Lower lobe of right lung (tissue), 2 donors: ENCODE data around the gene NUS1. TPM values are rescaled to one million over a fixed set of nuclear protein-coding genes. Genes with fewer than 3 reads are reported as not detected.
"Not testable (repeated sequence)": the region's sequence is repeated elsewhere in the genome, so short reads cannot be mapped to it uniquely, and the experiment has no call there.

Source experiments
- ATAC-seq, 2 donors: fragments of 200-7000 bp; cut with Tn5 transposase; one replicate each; pipeline ENCODE4 v1.9.1; 2020 to 2022; ENCODE audit warnings: mild to moderate bottlenecking in 2 of 2, moderate library complexity in 2 of 2
- DNase-seq: peaks from one replicate; pipeline ENCODE4 v3.0.0-alpha.2; 2020
- H3K27ac ChIP-seq: fragments of 200-600 bp; one replicate; pipeline ENCODE4 v1.8.0; 2022
- H3K27me3 ChIP-seq: fragments of 200-600 bp; one replicate; pipeline ENCODE4 v1.8.0; 2022; ENCODE audit warnings: low read depth
- H3K36me3 ChIP-seq: fragments of 200-600 bp; one replicate; pipeline ENCODE4 v1.8.0; 2022; ENCODE audit warnings: mild to moderate bottlenecking
- H3K4me1 ChIP-seq: fragments of 200-600 bp; one replicate; pipeline ENCODE4 v1.8.0; 2022
- H3K4me3 ChIP-seq: fragments of 200-600 bp; one replicate; pipeline ENCODE4 v1.8.0; 2022; ENCODE audit warnings: mild to moderate bottlenecking
- H3K9me3 ChIP-seq: fragments of 200-600 bp; one replicate; pipeline ENCODE4 v1.8.0; 2022
- CTCF ChIP-seq: fragments of 200-600 bp; IDR thresholded peaks from one replicate; pipeline ENCODE4 v1.8.0; 2022; ENCODE audit warnings: antibody characterized with exemption, mild to moderate bottlenecking
- intact Hi-C: fragments of 100-400 bp; cut with DNase I; formaldehyde crosslinking; loops from one replicate; pipeline ENCODE4 v1.11.0; 2022
- total RNA-seq: library from RNA; stranded (reverse); fragmentation: NEBNext Ultra II Directional; extraction: Animal tissue kit (Norgen Biotek cat#: 25700); gene quantifications from one replicate; pipeline ENCODE4 v1.2.1, GENCODE V29; 2021
- donor health status: DM: no; HTN: yes; CAD: no; lungs with severe emphysema.

NUS1 gene
- total RNA-seq, 1 donor from 2014 or later: 36.5 TPM

GRCh38 chr6:117687021-117687648, 11.9 kb downstream of the NUS1 start:
- no peak for TF ChIP-seq CTCF
- Histone ChIP-seq H3K9me3 (no peaks in the 10 kb centered on the region), H3K4me3 (no peak overlapping the region), H3K27ac (no peak overlapping the region), H3K27me3 (no peaks in the 10 kb centered on the region), H3K4me1 (peaks cover 39% of the 10 kb centered on the region), H3K36me3 (no peaks in the 10 kb centered on the region)
- intact Hi-C loops: no loop called here
- DNase-seq (no peak), ATAC-seq (peak in 1 of 2 donors; percentile 47)

- H3K4me1 ChIP-seq: peaks cover 14% of the 10 kb centered on the region
- H3K27ac ChIP-seq, ATAC-seq, H3K4me3 ChIP-seq, DNase-seq, H3K27me3 ChIP-seq, H3K9me3 ChIP-seq, intact Hi-C loops: not testable (repeated sequence)
- peaks cover 15% of the 10 kb centered on the region for H3K36me3 ChIP-seq
These were observed 14.3 kb downstream of the NUS1 start for GRCh38 chr6:117689584-117689983.

GRCh38 chr6:117706504-117706903, 31.2 kb downstream of the NUS1 start:
- intact Hi-C loops: no loop called here
- TF ChIP-seq CTCF: no peak
- H3K4me1 ChIP-seq: no peaks in the 10 kb centered on the region
- no peak overlapping the region for H3K27ac ChIP-seq
- H3K27me3 ChIP-seq: no peaks in the 10 kb centered on the region
- ATAC-seq: no peak
- DNase-seq: no peak
- peaks cover 48% of the 10 kb centered on the region for H3K36me3 ChIP-seq
- no peak overlapping the region for H3K4me3 ChIP-seq
- H3K9me3 ChIP-seq: no peaks in the 10 kb centered on the region

- H3K36me3 ChIP-seq: peaks cover 48% of the 10 kb centered on the region
- not testable (repeated sequence) for H3K27me3 ChIP-seq
These were observed 31.8 kb downstream of the NUS1 start for GRCh38 chr6:117706936-117707509.

GRCh38 chr6:117711369-117711768, 36.1 kb downstream of the NUS1 start:
- ATAC-seq (no peak), DNase-seq (no peak)
- Histone ChIP-seq H3K4me1 (no peaks in the 10 kb centered on the region), H3K27me3 (no peaks in the 10 kb centered on the region), H3K36me3 (peaks cover 7% of the 10 kb centered on the region), H3K27ac (no peak overlapping the region), H3K4me3 (no peak overlapping the region), H3K9me3 (no peaks in the 10 kb centered on the region)
- TF ChIP-seq CTCF: no peak
- intact Hi-C loops: no loop called here

More at GRCh38 chr6:117706936-117707509, 31.8 kb downstream of the NUS1 start:
- H3K9me3 ChIP-seq, H3K27ac ChIP-seq, DNase-seq, intact Hi-C loops, H3K4me1 ChIP-seq, ATAC-seq, H3K4me3 ChIP-seq: not testable (repeated sequence)

GRCh38 chr6:117718895-117719294, 43.6 kb downstream of the NUS1 start:
- intact Hi-C loops: no loop called here
- no peak for TF ChIP-seq CTCF
- no peaks in the 10 kb centered on the region for H3K9me3 ChIP-seq
- H3K4me1 ChIP-seq: no peaks in the 10 kb centered on the region
- H3K27ac ChIP-seq: no peak overlapping the region
- no peaks in the 10 kb centered on the region for H3K36me3 ChIP-seq
- ATAC-seq (no peak), DNase-seq (no peak)
- H3K27me3 ChIP-seq: no peaks in the 10 kb centered on the region
- H3K4me3 ChIP-seq: no peak overlapping the region

- H3K4me1 ChIP-seq, H3K9me3 ChIP-seq, H3K36me3 ChIP-seq, ATAC-seq, H3K27ac ChIP-seq, H3K27me3 ChIP-seq, DNase-seq, H3K4me3 ChIP-seq, intact Hi-C loops: not testable (repeated sequence)
These were observed 46.3 kb downstream of the NUS1 start for GRCh38 chr6:117721520-117721919.
